ENCODE results near the gene MAGEF1.

MAGEF1 gene

DNA sequence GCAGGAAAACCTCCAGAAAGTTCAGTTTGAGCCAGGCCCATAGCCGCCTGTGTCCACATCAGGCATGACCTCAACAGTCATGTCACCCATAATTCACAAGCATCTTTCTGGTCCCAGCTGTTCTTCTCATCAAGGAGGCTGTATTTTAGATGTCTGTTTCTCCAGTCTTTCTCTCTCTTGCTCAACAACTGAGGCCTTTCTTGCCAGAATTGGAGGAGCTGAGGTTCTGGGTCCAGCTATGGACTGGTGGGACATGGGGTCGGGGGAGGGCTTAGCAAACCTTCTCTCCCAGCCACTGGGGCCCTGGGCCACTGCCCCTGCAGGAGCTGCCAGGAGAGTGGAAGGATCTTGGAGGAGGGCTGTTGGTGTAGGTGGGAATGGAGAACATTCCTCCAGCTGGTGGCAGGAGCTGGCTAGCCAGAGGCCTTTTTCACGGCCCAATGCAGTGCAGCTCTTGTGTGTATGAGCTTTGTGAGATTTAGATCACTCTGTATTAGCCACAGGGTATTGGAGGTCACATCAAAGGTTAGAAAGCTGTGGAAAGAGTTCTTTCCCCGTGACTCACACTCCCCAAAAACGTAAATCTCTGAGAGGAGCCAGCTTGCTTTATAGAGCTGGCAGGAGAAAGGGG lies 23.5 kb downstream of the MAGEF1 start:
- no peak for DNase-seq

DNA sequence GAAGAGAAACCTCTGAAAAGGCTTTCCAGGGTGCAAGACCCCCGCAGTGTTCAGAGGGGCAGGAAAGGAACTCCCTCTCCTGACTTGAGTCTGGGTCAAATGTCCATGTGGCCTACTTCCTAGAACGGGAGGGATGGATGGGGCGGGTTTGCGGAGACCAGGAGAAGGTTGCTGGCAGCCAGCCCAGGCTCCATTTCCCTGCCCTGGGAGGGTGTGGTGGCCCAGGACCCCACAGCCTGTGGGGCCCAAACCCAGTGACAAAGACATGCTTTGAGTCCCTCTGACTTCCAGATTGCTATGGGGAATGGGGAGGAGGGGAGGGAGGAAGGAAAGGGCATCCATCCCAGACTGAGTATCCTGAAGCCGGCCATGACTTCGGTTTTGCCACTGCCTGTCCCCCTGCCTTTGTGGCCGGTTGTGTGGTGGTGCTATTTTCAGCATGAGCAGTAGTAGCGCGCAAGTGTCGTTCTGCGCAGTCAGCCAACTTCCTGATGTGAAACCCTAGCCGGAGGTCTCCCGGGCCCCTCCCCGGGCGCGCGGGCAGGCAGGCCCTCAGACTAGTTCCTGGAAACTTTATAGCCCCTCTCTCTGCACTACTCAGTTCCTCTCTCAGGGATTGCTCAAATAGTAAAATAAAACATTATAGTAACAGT lies 24.4 kb downstream of the MAGEF1 start:
- no peak for DNase-seq

DNA sequence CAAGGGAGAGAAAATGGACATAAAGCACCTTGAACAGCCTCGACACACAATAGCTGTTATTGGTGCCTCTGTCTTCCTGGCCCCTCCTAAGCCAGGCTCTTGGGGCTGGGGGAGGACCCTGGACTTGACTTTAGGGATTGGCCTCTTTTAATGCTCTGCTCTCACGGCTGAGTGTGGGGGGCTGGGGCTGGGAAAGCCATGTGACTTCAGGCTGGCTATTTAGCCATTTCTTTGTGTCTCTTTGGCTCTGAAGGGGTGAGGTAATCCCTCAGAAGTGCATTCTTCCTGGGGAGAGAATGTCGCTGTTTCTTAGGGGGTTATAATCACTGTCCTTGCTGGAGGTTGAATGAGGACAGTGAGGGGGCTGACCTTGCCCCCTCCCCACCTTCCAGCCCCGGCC lies 26.2 kb downstream of the MAGEF1 start:
- DNase-seq, result no peak

DNA sequence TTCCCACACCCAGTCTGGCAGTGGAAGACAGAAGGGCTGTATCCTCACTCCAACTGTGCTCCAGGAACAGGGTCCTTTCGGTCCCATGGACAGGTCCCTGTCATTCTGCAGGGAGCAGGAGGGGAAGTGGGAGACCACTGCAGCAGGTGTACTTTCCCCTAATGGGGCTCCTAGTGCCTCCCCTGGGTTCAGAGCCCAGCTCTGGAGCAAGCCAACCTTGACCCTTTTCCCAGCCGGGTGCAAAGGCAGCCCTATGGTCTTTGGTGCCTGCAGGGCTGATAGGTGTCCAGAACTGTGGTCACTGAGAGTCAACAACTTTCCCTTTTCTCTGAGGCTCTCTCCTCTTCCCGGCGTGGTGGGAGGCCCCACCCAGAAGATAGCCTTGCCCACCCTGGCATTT lies 26.8 kb downstream of the MAGEF1 start:
- no peak for DNase-seq

DNA sequence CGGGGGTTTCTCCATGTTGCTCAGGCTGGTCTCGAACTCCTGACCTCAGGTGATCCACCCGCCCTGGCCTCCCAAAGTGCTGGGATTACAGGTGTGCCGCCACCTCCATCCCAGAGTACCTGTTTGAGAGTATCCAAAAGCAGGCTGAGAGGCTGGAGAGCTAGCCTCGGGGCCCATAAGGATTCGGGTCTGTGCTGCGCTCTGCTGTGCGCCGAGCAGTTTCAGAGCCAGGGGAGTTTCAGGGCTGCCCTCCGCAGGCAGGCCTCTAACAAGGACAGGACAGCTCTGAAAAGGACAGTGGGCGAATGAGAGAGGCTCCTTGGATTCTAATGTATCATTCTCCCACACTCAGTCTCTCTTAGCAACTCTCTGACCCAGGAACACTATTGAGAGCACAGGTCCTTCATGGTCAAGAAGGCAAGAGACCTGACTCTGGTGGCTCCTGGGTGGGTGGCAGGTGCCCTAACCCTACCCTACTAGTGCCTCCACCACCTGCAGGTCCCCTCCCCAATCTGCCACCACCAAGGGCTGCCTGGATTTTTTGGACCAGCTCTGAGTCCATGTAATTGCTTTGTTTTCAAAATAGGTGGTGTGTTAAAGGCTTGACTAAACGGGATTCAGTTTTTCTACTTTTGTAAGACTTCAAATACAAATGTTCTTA lies 27.8 kb downstream of the MAGEF1 start:
- DNase-seq, result no peak

DNA sequence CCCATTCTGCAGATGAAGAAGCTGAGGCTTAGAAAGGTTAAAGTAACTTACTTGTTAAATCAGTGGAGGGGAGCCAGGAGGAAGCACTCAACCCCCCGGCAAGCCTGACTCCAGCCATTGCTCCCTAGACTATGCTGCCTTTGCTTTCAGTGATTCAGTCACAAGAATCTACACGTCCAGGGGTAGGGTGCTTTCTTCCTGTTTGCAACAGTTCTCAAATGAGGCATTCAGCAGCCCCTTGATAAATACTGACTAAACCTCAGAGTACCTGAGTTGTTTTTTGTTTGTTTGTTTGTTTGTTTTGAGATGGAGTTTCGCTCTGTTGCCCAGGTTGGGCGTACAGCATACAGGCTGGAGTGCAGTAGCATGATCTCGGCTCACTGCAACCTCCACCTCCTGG lies 28.6 kb downstream of the MAGEF1 start:
- DNase-seq, result no peak

DNA sequence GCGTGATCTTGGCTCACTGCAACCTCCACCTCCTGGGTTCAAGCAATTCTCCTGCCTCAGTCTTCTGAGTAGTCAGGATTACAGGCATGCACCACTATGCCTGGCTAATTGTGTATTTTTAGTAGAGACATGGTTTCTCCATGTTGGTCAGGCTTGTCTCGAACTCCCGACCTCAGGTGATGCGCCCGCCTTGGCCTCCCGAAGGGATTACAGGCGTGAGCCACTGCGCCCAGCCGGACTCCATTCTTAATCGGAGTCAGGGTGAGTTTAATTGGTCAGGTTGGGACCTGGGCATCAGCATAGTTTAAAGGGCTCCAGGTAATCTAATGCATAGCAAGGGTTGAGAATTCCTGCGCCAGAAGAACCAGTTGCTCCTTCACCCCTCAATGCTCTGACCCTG lies 29.2 kb downstream of the MAGEF1 start:
- DNase-seq, result no peak

DNA sequence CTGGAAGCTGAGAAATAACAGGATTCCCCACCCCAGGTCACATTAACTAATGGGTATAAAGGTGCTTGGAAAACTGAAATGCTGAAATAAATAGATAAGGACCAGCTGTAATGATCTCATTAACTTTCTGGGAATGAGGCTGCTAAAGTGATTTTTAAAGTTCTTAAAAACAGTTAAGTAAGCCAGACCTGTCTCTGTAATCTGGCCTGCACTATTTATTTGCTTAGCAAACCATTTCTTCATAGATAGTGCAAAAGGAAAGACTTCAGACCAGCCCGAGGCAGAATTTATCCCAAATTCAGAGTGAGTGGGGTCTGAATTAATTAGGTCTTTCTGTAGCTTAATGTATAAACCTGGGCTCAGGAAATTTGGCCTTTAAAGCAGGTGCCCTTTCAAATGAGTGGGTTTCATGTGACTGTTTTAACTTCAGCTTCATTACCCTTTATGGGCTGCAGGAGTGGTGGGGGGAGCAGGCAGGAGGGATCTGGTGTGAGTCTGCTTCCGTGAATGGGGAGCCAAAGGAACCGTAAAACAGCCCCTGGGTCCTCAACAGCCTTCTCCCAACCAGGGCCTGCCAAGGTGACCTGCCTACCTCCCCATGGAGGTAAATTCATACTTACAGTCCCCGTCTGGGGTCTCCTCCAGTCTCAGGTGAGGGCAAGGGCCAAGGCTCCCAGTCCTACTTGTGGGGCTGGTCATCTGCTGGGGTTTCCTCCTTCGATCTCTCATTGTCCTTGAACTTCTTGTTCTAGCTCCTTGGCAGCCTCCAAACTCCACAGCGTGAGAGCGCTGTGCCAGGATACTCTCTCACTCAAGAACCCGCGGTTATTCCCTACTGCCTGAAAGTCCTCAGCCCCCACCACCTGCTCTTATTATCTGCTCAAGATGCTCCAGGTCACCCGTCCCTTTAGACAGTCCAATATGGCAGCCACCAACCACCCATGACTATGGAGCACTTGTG lies 31.2 kb downstream of the MAGEF1 start:
- DNase-seq, result no peak

DNA sequence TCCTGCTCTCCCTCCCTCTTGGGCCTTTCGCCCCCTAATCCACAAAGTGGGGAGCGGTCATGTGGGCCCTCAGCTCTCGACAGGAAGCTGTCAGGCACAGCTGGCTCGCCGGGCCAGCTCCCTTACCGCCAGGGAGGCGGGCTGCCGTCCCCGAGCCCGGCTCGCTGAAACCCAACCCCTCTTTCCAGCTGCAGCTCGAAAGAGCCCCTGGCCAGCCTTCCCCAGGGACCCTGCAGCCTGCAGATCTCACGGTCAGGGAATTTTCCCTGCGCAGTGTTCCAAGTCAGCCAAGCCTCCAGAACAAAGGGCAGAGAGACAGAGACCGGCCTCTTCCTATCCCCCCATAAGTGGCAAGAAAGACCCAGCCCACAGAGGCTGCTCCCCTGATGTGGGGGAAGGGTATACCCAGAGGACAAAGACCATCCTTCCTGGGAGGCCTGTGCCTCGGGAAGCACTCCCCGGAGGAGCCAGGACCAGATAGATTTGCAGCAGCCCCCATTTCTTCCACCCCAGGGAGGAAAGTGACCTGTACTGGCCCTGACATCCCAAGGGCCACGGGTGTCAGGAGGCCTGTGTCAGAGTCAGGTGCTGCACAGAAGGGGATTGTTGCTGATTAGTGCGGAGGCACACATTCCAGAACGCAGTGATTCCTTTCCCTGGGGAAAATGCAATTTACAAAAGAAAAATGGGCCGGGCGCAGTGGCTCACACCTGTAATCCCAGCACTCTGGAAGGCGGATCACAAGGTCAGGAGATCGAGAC lies 32.6 kb downstream of the MAGEF1 start:
- DNase-seq, result no peak

DNA sequence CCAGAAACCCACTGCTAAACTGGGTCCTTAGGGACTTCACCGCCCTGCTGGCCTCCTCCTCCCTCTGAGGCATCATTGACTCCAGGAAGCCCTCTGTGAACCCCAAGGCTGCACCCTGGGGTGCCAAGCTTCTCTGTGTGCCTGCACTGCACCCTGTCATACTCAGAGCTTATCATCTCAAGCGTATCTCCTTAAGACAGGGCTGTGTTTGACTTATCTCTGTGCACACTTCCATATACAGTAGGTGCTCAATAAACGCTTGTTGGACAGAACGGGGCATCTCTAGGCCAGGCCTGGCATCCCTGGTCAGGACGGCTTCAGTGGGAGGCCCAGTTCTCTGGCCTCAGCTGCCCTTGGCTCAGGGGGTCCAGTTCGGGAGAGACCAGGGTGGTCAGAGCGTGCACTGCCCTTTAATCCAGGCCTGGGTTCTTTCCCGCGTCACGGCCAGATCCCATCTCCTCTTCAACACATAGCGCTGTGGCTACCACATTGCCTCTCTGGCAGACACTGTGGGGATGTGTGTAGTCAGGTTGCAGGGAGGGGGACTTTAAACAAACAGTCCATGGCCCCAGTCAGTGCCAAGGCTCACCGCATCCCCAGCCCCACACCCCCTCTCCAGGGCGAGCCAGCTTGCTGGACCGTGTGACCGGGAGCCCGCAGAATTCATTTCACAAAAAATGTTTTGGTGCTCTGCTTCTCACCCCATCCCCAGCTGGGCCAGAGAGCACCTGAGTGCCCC lies 33.4 kb downstream of the MAGEF1 start:
- no peak for DNase-seq

DNA sequence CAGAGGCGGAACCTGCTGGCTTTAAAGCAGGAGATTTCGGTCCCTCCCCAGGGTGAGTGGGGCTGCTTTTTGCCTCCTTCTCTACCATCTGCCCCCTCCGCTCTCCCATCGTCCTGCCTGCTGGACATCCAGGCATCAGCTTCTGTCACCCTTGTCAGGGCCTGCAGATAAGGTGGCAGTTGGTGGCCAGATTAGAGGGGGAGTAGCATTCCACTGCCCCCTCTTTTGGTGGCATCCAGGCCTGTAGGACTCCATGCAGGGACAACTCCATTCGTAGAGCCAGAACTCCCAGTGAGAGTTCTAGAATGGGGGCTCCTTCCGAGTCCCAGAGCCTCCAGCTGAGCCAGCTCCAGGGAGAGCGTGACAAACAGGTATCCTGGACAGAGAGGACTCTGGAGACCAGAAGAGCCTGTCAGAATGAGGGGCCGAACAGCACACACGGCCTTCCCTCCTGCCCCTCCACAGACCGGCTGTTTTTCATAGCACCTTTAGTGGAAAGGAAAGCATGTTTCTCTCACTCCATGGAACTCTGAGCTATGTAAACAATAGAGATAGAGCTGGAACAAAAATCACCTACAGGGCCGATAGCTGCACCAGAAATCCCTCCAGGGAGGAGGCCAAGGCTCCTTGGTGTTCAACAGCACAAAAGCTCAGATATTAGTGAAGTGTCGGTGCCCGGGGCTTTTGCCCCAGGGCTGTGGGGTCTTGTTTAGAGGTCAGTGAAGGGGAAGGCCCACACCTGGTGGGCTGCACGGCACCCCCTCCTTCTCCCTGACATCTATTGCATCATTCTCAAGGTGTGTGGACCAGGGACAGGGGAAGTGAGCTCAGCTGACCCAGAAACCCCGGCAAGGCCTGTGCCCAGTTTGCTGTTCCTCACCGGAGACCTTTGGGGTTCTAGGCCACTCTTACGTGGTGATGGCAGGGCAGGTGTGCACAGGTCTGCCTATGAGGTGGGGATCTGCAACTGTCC lies 34.2 kb downstream of the MAGEF1 start:
- DNase-seq, result no peak

DNA sequence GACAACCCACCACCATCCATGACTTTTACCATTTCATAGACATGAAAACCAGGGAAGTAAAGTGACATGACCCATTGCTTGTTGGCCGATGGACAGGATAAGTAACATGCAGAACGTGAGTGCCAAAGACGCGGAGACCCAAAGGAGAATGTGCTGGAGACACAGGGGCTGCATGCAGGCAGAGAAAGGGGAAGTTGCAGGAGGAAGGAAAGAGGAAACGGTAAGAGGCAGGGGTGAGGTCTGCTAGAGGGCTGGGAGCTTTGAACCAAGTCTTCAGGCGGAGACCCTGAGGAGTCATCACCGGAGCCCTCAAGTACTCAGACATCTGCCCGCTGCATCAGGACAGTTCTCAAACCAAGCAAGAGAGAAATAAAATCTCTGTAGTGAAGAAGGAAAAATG lies 34.9 kb downstream of the MAGEF1 start:
- no peak for DNase-seq

DNA sequence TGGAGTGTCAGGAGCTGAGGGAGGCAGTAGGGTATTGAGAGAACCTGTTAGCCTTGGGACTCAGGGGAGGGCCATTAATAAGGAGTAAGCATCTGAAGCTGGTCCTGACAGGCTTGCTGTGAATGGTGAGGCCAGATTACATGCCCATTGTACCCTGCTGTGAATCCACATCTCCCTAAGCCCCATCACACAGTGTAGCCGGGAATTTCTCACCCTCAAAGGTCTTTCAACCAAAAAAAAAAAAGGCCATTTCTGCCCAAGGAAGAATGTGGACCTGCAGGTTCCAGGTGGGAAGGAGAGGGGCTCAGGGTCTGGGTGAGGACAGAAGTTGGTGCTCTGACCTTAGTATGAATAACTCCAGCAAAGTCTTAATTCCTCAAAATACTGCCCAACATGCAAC lies 37.2 kb downstream of the MAGEF1 start:
- DNase-seq, result no peak

DNA sequence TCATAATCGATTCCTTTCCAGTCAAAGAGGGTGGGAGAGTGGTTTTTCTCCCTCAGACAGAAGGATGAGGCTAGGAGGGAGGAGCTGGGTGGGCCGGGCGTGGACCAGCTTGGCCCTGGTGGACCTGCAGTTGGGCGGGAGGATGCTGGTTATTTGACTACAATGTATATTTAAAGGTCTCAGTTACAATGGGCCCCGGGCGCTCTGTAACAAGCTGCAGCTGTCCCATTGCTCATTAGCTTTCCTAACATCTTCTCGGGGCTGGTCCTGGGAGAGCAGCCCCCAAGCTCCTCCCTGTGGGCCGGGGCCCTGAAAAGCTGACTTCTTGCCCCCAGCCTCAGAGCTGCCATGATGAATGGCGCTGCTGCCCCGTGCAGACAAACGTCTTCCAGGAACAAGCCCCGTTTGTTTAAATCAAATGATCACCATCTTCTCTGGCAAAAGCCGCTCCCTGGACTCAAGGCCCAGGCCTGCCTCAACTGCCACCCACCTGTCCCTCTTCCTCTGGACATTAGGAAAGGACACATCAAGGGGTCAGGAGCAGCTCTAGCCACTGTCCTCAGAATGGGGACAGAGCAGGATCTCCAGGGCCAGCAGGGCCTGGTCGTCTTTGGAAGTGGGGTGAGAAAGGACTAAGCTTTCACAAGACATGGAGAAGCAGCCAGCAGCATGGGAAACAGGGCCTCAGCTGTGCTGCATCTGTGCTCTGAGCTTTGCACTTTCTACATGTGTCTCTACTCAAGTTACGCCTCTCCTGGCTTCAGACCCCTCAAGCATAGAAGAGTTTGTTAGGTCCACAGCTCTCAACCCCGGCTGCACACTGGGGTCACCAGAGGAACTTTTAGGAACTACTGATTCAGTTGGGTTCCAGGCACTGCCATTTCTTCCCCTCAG lies 38.6 kb downstream of the MAGEF1 start:
- DNase-seq, result no peak

DNA sequence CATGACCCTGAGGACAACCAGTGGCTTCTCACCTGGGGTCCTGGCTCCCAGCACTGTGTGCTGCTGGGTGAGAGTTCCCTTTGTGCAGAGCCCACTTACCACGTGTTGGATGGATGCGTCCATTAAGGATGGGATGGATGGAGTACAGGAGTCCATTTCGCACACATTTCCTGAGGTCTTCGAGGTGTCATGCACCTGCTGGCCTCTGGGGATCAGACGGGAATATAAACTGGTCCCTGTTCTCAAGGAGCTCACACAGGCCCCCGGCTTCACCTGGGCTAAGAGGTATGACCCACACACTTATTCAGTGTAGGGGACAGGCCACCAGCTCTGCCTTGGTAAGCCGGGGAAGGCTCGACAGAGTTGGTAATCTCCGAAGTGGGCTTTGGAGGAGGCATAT lies 39.5 kb downstream of the MAGEF1 start:
- no peak for DNase-seq

DNA sequence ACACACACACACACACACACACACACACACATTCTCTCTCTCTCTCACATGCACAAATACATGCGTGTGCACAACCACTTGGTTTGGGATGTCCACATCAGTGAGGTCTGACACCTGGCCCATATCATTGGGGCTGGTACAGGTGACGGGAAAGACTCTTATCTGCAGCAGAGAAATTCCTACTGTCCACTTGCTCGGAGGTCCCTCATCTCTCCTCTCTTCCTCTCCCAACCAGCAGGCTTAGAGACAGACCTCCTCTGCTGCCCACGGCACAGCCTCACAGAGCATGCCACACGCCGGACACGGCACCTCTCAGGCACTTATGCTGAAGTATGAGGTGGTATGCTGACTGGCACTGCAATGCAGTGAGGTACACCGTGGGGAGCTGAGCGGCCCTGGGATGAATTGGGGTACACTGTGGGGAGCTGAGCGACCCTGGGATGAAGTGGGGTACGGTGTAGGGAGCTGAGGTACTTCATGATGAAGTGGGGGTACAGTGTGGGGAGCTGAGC lies 41.7 kb downstream of the MAGEF1 start:
- DNase-seq, result no peak

DNA sequence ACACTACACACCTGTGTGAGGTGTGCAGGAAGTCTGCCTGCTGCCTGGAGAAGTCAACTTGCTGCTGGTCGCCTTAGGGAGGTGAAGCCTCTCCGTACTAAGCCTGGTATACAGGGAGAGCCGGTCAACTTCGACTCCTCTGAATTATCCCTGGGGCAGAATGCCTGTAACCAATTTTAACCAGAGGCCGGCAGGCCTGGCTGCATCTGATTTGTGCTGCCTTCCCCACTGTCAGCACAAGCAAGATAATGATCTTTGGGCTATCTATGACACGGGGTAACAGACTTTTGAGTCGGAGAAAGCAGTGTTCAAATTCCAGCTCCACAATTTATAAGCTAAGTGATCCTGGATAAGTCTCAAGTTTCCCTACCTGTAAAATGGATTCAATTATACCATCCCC lies 42.3 kb downstream of the MAGEF1 start:
- DNase-seq, result no peak

DNA sequence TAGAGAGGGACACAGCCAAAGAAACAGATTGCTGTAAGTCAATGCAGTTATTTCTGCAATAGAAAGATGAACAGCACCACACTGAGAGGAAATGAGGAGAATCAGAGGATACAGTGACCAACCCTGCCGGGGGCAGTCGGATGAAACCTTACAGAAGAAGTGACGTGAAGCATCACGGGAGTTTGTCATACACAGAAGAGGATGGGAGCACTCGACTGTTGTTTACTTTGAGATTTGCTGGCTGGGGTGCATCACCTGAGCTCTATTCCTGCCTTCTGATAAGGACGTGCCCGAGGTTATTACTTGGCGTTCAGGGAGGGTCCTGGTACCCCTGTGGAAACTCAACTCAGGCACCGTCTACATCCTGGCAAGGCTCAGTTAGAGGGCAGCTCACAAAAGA lies 45.4 kb downstream of the MAGEF1 start:
- no peak for DNase-seq

DNA sequence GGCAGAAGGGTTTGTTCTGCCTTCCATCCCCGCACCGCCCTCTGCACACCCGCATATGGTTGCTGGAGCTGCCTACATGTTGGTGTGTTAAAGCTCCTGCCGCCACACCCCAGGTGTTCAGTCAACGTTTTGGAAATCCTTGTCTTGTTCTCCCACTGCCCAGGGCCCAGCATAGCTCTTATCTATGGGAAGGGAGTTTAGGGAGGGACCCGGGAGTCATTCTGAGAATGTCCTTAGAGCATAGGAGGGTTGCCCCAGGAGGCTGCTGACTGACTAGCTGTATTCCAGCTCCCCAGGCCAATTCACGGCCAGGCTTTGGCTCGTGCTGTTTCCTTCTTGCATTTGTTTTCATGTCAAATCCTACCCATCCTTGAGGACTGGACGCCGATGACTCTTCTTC lies 46.8 kb downstream of the MAGEF1 start:
- DNase-seq, result no peak
